Central memory CD4-positive, alpha-beta T cell (primary cell): ENCODE data around the gene HDAC8.
"Not testable (repeated sequence)": the region's sequence is repeated elsewhere in the genome, so short reads cannot be mapped to it uniquely, and the experiment has no call there.

ENCODE experiments used
- DNase-seq: peaks from one replicate; pipeline ENCODE4 v3.0.0; 2022

HDAC8 gene

DNA sequence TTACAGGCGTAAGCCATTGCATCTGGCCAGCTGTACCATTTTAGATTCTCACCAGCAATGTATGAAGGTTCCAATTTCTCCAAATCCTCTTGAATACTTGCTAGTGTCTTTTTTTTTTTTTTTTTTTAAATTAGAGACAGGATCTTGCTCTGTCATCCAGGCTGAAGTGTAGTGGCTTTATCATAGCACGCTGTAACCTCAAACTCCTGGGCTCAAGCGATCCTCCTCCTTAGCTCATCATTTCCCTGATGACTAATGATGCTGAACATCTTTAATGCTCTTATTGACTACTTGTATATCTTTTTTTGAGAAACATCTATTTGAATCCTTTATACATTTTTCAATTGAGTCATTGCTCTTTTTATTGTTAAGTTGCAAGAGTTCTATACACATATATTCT, 40.3 kb downstream of the HDAC8 start:
- no peak for DNase-seq

DNA sequence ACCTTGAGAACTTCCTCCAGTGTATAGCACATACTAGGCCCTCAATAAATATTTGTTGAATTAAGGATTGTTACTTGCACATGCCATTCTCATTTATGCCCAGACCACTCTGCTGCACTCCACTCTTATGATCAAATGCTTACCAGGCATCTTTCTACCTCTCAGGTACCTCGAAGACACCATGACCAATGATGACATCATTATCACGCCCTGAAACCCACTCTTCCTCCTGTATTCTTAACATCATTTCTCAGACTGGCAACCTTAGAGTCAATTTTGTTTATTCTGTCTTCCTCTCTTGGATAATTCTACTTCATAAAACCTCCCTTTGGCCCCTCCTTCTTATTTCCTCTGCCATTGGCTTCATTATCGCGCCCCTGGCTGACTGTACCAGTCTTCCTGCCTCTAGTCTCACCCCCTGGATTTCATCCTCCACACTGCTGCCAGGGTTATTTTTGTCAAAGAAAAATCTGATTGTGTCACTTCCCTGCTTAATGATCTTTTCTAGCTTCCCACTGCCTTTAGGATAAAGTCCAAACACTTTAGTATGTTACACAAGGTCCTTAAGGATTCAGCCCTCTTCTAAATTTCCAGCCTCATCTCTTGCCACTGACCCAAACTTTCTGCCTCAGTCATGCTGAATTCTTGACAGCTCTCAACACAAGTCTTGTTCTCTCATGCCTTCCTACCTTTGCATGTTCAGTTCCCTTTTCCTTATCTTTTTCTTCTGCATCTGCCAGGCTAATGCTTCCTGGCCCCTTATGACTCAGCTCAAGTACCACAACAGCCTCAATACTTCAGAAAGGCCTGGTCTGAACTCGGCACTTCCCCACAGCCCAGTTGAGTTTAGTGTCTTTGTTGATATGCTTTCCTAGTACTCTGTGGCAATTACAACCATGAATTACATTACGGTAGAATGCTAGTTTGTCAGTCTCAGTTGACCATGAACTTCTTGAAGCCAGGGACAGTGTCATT, 45.8 kb downstream of the HDAC8 start:
- DNase-seq = no peak

DNA sequence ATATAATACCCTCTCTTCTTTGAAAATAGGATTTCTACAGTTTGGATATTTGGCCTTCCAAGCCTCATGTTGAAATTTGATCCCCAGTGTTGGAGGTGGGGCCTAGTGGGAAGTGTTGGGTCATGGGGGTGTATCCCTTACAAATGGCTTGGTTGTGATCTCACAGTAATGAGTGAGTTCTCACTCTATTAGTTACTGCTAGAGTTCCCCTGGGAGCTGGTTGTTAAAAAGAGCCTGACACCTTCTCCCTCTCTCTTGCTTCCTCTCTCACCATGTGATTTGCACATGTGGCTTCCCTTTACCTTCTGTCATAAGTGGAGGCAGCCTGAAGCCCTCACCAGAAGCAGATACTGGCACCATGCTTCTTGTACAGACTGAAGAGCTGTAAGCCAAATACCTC, 73.9 kb downstream of the HDAC8 start:
- no peak for DNase-seq

DNA sequence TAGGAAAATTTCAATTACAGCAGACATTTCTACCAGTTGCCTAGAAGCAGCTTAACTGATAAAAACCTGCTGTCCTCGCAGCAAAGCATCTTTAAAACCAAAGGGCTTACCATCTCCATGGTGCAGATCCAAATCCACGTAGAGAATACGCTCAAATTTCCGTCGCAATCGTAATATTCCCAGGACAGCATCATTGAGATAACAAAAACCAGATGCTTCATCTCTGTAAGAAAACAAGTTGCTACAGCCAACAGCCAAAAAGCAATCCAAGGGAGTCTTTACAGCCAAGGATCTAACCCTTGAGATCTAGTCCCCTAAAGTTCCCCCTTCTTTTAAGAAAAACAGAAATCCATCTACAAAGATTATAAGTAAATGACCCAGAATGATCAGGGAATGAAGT, 77.6 kb downstream of the HDAC8 start:
- DNase-seq = no peak

DNA sequence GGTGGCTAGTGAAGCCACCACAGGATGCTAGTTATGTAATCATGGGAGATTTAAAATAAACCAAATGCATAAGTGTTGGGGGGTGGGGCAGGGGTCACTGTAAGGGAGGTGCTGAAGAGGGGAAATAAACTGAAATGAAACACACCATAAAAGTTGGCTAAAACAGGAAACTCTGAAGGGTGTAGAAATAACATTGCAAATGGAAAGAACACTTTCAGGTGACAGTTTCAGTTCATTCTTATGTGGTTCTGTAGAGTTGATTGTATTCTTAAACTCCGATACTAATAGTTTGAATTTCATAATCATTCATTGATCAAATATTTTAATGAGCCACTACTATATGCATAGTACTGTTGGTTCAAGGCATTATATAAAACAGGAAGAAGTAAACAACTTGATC, 80.1 kb downstream of the HDAC8 start:
- no peak for DNase-seq

DNA sequence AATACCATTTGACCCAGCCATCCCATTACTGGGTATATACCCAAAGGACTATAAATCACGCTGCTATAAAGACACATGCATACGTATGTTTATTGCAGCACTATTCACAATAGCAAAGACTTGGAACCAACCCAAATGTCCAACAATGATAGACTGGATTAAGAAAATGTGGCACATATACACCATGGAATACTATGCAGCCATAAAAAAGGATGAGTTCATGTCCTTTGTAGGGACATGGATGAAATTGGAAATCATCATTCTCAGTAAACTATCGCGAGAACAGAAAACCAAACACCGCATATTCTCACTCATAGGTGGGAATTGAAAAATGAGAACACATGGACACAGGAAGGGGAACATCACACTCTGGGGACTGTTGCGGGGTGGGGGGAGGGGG, 82.4 kb downstream of the HDAC8 start:
- not testable (repeated sequence) for DNase-seq

DNA sequence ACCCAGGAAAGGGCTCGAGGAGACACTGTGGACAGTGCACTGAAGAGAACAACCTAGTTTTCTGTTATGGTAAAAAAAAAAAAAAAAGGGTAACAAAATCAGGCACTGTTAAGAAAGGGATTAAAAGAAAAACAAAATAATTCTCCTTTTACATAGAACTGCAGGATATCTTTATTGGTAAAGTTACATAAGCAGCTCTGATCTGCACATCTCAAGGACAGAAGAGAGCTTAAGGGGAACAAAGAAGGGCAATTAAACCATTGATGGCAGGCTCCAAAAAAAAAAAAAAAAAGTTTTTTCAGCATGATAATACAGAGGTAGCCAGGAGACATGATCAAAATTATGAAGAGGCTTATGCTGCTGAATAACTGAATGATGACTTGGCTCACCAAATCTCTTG, 85.0 kb downstream of the HDAC8 start:
- no peak for DNase-seq

DNA sequence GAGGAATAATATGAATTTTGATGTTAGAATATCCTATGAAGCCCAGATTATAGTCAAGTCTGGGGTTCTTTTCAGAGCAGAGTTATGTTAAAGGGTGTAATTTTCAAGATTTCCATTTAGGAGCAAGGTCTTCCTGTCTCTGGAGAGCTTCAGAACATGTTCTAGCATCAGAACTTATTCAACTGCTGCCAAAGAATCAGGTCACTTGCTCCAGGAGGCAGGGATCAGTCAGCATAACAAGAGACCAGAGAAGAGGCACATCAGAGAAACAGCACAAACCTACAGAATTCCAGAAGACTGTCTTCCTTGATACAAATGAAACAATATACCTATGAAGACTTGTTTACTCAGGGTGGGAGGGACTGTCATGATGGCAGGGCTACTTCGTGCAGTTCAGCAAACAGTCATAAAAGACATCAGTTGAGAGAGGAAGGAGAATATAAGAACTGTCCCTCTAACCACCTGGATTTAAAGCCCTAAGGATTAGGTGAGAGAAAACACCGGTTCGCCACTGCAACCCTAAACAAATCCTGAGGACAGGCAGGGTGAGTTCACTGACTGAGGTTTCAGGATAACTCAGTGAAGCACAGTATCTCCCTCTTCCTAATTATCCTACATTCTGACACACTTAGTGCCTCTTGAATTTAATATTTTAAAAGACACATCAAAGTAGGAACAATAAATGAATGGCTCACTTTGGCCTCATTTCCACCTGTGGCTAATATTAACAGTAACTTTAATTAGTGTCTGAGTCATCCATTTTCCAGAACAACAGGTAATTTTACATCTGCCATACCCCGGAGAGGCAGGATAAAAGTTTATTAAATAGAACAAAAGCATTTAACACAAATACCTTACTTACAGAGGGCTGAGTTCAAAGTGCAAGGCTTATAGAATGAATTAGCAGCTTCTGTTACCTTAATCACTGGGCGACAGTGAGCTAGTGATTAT, 93.0 kb downstream of the HDAC8 start:
- no peak for DNase-seq

DNA sequence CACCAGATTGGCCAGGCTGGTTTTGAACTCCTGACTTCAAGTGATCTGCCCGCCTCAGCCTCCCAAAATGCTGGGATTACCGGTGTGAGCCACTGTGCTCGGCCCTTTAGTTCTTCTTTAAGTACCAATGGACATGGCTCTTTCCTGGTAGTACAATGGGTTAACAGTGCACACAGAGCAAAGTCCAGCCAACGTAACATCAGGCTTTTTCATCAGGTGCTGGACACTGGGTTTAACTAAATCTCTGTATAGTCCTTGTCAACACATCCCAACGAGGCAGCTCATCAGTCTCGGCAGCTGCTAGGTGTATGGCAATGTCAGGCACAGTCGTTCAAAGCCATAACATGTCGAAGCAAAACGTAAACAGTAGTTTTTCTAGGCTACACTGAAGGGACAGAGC, 93.8 kb downstream of the HDAC8 start:
- DNase-seq = no peak

DNA sequence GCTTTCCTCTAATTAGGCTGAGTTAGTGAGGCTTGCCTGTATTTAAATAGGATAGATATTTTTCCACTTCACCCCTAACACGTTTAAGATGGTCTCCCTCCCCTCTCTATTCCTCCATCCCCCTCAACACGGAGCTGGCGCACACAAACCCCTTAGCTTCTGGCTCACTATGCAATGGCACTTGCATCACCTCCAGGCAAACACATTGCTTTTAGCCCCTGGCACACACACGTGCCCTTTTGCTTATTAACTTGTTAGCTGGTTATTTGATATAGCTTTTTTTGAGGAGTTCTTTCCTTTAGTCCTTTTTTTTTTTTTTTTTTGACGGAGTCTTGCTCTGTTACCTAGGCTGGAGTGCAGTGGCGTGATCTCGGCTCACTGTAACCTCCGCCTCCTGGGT, 94.3 kb downstream of the HDAC8 start:
- DNase-seq = no peak

DNA sequence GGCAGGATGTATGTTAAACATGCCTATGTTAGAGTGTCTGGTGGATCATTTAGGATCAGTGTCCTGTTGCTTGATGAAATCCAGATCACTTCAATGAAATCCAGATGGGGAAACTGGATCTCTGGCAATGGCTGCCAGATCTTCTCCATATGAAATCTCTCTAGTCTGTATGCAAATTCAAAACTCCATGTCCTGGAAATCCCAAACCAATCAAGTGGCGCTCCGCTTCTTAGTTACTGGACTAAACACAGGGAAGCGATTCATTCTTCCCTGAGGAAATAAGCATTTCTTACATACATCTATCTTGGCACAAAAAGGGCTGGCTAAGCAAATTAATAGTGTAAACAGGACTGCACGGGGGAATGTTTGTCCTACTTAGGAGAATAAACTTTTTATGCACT, 94.9 kb downstream of the HDAC8 start:
- DNase-seq = no peak

DNA sequence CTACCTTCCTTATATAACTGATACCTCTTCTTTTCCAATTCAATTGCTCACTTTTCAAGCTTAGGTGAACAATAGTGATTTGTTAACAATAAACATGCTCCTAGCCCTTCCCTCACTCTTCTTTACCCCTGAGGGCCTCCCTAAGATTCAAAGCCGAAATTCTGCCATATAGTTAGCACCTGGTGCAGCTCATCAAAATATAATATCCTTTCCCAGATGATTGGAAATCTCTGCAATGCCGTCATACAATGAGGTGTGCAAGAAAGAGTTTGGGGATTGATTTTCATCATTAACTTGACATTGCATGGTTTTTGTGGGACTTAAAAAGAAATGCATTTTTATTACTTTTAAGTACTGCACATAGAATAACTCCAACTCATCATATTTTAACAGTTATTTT, 95.3 kb downstream of the HDAC8 start:
- DNase-seq = no peak

DNA sequence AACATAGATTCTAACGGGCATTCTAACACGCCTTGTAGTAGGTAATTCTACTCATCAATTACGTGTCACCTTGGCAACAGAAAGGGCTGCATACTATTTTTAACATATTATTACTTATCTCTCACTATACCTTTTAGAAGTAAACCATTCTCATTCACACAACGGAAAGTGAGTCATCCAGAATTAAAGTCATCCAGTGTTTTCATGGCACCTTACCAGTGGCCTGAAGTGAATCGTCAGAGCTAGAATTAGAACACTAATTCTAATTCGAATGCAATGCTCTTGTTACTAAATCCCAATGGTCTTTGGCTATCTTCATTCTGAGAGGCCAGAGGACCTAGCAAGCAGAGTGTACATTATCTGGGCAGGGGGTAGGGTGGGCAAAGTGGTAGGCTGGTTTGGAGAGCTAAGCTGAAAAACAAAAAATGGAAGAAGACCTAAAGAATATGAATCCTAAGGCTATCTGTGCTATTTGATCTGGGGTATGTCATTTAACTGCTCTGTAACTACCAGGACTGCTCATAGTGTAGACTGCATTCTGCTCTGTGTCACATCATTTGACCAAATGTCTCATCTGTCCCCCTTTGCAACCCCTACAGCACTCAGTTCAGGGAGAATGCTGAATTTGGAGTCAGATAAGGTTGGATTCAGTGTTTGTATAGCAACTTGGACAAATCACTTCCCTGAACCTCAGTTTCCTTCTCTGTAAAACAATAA, 96.5 kb downstream of the HDAC8 start:
- DNase-seq = no peak

DNA sequence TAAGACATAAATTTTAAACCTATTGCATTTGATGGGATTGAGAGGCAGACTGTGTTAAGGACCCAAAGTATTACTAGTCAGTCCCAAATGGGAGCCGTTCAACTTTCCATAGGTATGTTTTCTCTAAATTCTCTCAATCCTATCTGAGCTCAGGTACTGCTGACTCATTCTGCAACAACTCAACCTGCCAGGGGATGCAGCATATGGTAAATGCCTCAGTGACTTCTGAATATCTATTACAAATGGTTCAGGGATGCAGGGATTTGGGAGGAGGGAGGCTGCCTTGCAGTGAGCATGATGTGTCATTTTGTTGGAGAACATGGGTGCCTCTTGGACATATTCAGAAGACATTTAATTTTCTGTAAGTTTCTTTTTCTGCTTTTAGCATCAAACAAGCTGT, 97.3 kb downstream of the HDAC8 start:
- no peak for DNase-seq

DNA sequence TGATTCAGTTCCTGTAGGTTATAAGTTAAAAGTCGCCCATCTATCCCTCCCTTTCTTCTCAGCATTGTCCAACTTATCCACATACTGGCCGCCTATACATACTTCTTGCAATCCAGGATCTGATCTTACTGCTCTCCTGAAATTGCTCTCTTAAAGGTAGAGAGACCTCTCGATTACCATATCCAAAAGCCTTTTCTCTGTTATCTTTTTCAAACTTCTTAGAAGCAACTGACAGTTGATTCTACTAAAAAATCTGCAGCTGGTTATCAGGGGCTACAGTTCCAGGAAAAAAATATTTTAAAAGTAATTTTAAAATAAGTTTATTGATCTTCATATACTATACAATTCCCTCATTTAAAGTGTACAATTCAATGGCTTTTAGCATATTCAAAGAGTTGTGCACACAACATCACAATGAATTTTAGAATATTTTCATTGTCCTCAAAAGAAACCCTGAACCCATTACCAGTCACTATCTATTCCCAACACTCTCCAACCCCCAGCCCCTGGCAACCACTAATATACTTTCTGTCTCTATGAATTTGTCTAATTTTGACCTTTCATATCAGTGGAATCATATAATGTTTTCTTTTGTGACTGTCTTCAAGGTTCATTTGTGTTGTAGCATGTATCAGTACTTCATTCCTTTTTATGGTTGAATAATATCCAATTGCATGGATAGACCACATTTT, 102.0 kb downstream of the HDAC8 start:
- DNase-seq = no peak

DNA sequence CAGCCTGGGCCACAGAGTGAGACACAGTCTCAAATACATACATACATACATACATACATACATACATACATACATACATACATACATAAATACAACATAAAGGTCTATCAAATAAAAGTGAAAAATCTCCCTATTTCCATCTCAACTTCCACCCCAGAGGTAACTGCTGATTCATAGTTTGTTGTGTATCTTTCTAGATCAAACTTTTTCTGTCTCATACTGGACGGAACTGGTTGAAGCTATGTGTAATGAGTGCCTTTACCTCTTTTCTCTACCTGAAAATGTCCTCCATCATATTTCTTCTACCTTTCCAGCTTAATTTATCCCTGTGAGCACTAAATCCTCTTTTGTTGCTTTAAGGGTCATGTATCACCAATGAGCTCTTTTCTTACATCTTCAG, 102.5 kb downstream of the HDAC8 start:
- DNase-seq = no peak

DNA sequence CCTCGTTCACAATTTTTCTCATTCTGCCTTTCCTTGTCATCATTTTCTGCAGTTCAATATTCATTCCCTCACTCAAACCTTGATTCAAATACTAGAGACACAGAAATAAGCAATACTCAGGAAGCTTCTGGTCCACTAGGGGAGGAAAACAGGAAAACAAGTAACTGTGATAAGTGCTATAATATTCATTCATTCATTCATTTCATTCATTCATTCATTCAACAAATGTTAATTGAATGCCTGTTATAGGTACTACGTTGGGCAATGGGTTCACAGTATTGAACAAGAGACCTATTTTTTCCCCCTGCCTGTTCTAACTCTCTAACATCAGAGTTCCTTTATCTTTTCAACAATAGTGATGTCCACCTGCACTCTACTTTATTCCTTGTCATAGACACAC, 104.0 kb downstream of the HDAC8 start:
- no peak for DNase-seq

DNA sequence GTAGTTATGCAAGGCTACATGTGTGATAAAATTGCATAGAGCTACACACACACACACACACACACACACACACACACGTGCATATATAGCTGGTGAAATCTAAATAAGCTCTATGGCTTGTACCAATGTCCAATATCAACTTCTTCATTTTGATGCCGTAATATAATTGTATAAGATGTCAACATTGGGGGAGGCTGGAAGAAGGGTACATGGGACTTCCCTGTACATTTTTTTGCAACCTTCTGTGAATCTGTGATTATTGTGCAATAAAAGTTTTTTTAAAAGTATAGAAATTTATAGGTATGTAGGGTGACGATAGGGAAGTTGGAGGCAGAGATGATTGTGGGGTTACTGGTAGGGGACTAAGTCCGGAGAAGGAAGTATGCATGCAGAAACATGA, 105.5 kb downstream of the HDAC8 start:
- no peak for DNase-seq

DNA sequence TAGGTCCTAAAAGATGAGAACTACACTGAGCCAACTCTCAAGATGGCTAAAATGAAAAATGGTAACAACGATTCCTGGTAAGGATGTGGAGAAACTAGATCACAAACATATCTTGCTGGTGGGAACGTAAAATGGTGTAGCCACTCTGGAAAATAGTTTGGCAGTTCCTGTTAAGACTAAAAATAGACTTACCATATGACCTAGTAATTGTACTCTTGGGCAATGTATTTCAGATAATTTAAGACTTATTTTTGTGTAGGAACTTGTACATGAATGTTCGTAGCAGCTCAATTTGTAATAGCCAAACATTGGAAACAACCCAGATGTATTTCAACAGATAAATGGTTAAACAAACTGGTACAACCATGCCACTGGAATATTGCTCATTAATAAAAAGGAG, 106.2 kb downstream of the HDAC8 start:
- DNase-seq = no peak

DNA sequence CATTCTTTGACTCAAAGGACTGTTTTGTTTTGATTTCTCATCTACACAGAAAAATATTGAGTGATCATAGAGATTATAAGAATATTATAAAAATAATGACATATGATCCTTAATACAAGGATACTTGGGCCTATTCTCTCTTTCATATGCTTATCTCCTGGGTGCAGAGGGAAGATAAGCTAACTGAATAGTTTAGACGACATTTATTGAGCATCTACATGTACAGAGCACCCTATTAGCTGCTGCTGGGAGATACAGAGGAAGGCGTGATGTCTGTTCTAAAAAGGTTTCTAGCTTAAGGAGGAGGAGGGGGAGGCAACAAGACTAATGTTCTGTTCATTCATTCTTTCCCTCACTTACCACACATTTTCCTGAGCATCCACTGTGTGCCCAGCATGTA, 106.8 kb downstream of the HDAC8 start:
- no peak for DNase-seq

DNA sequence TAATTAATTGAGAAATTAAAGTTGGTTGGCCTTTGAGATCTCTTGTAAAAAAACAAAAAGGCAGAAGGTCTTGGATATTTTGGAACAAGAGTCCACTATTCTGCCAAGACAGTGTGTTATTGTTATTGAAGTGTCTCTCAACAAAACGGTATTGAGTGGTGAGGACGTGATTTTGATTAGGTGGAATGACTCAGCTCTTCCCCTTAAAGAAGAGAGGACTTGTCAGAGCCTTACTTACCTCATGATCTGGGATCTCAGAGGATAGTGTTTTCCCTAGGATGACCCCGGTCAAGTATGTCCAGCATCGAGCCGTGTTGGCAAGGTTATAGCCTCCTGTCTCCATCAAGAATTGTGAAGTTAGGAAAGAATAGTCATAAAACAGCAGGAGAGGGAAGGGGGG, 110.9 kb downstream of the HDAC8 start:
- DNase-seq = no peak

DNA sequence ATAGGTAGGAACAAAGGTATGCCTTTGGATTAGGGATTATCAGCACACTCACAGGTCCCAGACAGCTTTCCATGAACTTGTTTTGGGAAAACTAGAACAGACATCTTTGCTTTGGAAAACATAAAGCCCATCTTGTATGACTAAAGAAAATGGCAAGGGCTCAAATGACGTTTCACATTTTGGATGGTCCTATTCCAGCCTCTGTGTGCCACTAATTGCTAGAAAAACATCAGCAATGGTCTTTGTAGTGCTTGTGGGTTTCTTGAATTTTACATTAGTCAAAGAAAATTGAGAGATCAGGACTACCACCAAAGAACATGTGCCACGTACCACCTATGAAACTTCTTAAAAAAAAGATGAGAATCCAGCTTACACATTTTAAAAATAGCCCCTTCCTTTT, 111.4 kb downstream of the HDAC8 start:
- DNase-seq = no peak

DNA sequence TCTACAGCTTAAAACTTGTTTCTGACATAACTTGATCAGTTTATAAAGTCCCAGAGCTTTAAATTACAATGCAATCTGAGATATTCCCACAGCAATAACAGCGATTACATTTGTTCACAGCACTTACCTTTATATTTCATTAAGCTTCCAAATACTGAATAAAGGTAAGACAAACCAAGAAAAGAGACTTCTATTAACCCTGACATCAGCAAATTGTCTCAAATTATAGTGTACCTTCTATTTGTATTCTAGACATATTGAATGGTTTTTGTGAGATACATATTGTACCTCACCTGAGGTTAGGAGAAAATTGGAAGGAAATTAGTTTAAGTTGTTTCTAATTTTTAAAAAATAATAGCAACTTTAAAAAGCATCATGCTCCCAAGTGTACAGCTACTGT, 111.9 kb downstream of the HDAC8 start:
- no peak for DNase-seq
